NCI-H1417 treated with DMSO at 0.1 percent for 48 hours (cell line): ENCODE data around the gene H2BK1.

Source experiments
- DNase-seq: peaks from one replicate; lab custom pipeline; 2025; lab: John Stamatoyannopoulos, UW

H2BK1 gene

GRCh38 chr7:151177310-151177709, 33.0 kb downstream of the H2BK1 start:
- no peak for DNase-seq

DNA sequence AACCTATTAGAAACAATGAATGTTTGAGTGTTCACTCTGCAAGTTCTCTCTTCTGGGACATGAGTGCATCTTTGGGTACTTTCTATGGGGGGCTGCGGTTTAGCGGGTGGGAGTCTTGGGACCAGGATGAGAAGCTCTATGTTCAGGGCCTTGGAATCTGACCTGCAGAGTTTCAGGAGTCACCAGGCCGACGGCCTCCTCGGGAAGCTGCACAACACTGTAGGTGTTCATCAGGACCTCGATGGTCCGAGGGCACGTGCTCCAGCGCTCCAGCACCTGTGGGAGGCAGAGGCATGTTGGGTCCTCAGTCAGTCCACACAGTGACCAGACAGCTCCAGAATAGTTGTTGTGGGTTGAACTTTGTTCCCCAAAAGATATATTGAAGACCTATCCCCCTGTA, 33.9 kb downstream of the H2BK1 start:
- DNase-seq, result no peak

DNA sequence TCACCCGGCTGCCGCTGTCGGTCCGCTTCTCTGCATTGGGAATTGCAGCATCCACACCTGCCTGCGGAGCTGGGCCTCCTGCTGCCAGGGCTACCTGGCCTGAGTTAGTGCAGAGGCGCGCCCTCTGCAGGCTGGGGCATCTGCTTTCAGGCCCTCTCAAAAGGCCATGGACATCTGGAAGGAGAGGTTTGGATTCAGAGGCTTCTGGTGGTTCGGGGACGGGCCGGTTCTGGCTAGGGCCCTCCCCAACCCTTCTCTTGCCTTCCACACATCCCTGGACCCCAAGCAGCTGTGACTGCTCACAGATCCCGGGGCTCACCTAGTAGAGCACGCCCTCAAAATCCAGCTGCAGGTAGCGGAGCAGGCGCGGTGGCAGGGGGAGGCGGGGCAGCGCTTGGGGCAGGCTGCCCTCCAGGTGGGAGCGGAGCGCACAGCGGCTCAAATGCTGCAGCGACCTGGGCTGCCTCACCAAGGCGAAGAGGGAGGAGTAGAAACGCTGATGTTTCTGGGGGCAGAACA, 34.4 kb downstream of the H2BK1 start:
- no peak for DNase-seq

DNA sequence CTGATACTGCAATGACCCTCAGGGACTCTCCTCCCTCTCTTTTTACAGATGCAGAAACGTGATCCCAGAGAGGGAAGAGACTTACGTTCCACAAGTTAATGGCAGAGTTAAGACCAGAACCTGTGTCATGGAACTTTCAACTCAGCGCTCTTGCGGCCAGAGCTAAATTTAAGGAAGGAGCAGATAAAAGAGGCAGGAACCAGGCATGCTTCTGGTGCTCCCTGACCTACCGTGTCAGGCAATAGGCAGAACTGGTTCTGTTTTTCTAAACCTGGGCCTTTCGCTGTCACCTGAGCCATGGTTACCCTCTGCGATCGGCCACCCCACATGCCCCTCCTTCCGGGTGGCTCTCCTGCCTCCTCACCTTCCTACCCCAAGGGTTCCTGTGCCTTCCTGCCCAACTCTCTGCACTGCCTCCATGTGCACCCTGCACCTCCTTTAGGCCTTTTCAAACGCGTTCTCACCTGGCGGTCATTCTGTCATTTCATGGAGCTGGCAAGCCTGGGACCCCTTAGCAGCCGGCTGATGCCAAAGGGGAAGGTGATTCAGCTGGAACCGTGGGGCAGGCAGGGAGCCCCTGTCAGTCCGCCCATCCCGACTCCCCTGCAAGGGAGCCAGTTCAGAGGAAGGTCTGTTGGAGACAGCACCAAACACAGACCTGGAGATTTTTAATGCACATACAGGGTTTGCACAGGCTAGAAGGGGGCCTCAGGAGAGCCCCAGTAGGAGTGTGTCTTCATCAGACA, 35.1 kb downstream of the H2BK1 start:
- no peak for DNase-seq

- DNase-seq, result no peak
Observed at GRCh38 chr7:151174246-151175046, 35.8 kb downstream of the H2BK1 start.

- DNase-seq, result no peak
Observed at GRCh38 chr7:151173386-151174245, 36.7 kb downstream of the H2BK1 start.

GRCh38 chr7:151172273-151173141, 37.8 kb downstream of the H2BK1 start:
- no peak for DNase-seq

GRCh38 chr7:151168787-151169162, 41.5 kb downstream of the H2BK1 start:
- no peak for DNase-seq

GRCh38 chr7:151168003-151168786, 42.1 kb downstream of the H2BK1 start:
- no peak for DNase-seq

DNA sequence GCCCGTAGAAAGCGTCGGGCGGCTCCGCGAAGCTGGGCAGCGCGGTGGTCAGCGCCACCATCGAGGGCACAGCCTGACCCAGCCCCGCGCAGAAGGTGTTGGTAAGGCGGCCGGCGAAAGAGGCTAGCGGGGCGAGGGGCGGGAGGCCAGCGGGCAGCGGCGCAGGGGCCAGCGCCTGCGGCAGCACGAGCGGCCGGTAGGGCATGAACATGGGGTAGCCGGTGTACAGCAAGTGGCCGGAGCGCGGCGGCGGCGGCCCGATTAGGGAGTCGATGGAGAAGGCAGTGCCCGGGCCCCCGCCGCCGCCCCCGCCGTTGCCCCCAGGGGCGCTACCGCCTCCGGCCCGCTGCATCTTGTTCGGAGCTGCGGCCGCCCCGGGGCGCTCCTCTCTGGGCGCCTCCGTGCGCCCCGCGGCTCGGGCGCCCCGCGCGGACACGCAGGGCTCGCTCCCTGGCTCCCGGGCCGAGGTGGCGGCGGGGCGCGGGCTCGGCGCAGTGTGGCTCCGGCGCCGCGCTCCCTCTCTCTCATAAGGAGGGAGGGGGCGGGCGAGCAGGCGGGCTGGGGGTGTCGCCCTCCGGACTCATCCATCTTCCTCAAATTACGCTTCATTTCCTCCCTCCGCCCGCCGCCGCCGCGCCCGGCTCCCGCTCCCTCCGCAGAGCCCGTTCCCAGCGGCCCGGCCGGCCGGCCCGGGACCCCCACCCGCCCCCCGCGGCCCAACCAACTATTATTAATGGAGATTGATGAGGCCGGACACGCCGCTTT, 42.9 kb downstream of the H2BK1 start, which contains the start of gene GBX1:
Gene GBX1, minus strand, starts transcription at position 498 of the 765 bp plus-strand sequence. Its CDS starts 146 bp downstream, at position 352.
- DNase-seq, result no peak

DNA sequence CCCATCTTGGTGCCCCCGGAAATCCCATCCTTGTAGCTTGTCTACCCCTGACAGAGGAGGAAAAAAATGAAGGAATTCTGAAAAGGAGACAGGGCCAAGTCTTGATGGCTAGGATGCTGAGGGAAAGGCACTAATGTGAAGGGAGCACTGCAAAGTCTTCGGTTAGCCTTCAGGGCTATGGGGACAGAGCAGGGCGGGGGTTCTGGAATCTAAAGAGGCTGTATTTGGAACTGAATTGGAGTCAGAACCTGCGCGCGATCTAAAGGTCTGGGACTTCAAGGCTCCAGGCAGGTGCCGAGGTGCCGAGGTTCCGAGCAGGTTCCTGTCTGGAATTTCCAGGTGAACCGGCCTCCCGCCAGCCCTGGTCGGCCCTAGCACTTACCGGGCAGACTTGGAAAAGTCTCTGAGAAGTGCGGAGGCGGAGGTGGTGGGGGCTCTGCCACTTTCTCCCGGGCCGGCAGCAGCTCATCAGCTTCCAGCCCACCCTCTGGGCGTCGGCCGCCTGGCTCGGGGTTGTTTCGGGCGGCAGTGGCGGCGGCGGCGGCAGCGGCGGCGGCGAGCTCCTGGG, 43.6 kb downstream of the H2BK1 start:
- DNase-seq, result no peak

GRCh38 chr7:151161757-151162156, 48.5 kb downstream of the H2BK1 start:
- DNase-seq, result no peak
